ENCODE measurements around the gene ATP2B3.
A peak's percentile ranks its signal among the peaks of the same experiment; 100 is the strongest.

The ATP2B3 gene

DNA sequence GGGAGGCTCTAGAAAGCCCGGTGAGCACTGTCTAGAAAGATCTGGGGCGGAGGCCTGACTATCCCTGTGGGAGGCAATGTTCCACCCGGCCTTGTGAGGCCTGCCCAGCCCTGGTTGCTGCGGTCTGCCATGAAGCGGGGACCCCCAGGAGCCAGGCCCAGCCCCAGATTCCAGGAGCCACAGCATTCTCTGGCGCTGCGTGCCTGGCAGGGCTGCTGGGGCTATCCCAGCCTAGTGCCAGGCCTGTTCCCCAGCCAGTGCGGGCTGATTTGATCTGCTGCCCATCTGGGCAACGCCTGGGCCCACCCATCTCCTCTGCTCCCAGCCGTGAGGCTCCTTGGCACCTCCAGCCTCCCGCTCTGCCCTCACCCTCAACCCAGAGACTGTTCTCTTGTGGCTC is 19.6 kb downstream of the ATP2B3 start:
- no peak for DNase-seq
- ATAC-seq: no peak

DNA sequence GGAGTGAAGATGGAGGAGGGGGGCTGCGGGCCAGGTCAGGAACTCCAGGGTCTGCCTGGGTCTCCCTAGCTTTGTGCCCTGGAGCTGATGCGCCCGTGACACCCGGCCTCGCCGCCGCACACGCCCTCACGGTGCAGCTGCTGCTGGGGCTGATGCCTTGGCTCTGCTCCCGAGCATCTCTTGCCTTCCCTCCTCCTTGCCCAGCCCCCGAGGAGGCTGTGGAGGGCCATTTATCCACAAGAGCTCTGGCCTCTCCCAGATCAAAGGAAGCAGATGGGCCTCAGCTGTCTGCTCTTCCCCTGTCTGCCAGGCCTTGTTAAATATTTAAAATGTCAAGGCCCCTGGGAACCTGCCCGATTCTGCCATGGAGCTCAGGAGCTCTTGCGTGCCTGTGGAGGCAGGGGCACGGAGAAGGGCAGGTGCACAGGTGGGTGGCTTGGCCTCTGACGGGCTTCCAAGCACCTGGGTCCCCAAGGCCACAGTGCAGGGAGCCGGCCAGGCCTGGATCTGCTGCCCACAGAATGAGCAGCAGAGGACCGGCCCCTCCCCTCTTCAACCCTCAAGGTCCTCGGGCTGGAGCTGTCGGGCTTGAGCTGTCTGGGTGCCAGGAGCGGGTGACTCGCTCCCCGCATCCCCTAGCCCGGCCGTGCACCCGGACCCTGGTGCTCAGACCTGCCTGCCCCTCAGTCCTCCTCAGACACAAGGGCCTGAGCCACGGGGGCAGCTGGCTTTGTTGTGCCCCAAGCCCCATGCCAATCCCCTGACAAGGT is 20.3 kb downstream of the ATP2B3 start:
- DNase-seq (no peak), ATAC-seq (no peak)

DNA sequence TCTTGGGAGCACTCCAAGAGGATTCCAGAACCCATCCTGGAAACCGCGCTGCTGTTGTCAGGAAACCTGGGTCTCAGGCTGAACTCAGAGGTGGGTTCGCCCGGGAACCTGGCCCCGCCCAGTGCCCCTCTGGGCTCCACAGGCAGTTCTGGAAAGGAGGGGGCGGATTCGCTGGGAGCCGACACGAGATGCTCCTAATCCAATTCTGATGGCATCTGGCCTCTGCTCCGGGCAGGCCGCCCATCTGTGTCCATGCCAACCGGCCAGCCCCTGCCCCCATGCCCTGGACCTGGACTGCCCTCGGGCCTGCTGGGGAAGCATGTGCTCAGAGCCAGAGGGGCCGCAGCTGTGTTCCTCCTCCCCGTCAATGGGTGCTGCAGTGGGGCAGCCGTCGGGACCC is 21.0 kb downstream of the ATP2B3 start:
- DNase-seq (no peak), ATAC-seq (no peak)

DNA sequence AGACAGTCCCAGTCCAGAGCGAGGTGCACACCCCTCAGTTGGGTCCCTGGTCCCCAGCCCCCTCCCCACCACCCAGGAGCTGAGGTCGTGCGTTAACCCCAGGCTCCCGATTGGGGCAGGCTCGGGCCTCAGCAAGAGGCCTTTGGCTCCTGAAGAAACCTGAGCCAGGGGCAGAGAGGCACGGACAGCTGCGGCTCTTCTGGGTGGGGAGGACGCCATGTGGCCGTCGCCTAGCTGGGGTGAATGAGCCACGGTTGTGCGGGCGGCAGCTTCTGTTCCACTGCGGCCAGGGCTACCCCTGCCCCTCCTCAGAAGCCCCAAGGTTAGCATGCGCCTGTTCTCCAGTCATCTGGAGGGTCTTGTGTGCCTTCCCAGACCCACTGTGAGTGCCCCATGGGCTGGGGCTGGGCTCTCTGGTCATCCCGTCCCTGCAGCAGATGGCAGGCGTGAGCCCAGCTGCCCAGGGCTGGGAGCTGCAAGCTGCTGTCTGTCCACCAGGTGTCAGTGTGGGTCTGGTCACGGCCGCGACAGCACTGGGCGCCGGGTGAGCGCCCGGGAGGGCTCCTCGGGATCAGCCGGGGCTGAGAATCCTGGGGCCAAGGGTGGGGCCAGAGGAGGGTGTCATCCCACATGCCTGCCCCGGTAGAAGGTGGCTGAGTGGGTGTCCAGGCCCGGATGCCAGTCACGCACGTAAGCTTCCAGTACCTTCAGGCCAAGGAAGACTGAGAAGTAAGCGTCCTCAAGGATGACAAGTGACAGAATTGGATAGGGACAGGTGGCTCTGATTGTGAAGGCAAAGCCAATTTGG is 21.9 kb downstream of the ATP2B3 start:
- peak; percentile 66 for DNase-seq
- peak; percentile 75 for ATAC-seq

DNA sequence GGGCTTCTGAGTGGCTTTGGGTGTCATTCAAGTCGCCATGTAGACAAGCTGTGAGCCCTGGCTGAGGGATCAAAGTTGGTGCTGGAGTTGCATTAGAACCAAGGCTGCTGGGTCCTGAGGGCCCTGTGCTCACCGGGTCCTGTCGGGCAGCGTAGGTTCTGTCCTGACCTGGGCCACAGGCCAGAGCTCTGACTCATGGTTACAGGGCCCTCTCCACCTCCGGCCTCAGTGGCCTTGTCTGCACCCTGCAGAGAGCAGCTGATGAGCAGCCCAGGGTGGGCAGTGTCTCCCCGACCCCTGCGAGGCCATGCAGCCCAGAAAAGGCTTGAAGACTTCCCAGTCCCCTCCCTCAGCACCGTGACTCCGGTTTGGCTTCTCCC is 22.5 kb downstream of the ATP2B3 start:
- no peak for DNase-seq
- ATAC-seq: no peak

DNA sequence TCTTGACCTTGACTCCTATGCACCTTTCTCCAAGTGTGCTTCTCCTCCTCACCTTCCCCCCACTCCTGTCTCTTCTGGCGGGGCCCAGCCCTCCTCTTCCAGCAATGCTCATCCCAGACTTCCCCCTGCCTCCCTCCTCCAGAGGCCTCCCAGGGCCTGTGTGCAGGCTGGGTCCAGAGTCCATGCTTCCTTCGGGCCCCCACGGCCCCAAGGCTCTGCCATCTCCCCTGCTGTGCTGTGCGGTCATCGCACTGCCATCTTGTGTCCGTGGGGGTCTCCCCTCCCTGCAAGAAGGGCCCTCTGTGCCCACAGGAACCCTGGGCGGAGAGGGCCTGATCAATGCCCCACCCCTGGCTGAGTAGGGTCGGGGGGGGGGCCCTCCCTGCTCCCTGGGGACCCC is 27.3 kb downstream of the ATP2B3 start:
- ATAC-seq: no peak
- DNase-seq: no peak

DNA sequence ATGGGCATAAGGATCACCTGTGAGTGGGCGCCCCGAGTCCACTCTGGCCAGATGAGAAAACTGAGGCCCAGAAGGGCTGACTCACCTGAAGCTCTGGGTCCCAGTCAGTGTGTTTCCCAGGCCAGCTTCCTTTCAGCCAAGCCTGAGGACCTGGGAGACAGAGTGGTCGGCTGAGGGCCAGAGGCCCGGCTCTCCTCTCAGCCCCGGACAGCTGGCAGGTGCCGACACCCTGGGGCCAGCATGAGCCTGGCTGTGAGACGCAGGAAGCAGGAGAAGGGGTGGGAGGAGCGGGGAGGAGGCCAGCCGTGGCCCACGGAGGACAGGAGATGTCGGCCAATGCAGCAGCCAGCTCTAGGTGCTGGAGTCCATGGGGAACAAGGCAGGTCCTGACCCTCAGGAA is 28.9 kb downstream of the ATP2B3 start:
- no peak for DNase-seq
- no peak for ATAC-seq

DNA sequence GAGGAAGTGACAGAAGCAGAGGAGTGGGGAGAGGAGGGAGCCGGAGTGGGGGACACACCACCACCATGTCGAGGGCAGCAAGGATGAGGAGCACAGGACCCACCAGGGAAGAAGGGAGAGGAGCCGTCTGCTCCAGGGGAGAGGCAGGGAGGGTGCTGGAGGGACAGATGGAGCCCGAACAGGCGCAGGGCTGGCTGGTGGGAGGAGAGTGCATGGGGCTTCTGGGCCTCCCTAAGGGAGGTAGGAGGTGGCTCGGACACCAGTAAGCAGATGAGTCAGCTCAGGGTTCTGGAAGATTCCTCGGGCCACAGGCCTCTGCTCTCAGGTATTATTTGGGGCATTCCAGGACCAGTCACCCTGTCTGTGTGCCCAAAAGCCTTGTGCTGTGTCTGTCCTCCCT is 29.8 kb downstream of the ATP2B3 start:
- DNase-seq: no peak
- no peak for ATAC-seq

DNA sequence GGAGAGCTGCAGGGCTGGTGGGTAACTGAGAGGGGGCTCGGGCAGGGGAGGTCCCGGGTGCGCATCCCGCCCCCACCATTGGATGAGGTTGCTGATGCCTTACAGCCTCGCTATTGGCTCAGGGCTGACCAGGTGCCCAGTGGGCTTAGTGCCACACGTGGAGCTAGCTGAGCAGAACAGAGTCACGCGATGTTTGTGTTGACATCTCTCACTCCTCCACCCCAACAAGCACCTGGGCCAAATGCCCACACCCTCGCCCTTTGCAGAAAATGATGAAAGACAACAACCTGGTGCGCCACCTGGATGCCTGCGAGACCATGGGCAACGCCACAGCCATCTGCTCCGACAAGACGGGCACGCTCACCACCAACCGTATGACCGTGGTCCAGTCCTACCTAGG is 31.8 kb downstream of the ATP2B3 start:
- ATAC-seq: no peak
- no peak for DNase-seq

DNA sequence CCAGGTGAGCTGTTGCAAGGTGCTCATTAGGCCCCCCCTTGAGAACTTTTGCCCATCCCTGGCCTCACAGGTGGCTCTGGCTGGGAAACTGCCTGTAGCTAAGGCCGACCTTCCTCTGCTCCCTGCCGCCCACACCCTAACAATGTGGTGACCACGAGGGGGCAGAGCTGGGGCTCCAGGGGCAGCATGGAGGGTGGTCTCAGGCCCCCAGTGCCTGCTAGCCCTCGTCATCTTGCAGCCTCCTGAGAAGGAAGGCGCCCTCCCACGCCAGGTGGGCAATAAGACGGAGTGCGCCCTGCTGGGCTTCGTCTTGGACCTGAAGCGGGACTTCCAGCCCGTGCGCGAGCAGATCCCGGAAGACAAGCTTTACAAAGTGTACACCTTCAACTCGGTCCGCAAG is 32.4 kb downstream of the ATP2B3 start:
- DNase-seq (no peak), ATAC-seq (no peak)

DNA sequence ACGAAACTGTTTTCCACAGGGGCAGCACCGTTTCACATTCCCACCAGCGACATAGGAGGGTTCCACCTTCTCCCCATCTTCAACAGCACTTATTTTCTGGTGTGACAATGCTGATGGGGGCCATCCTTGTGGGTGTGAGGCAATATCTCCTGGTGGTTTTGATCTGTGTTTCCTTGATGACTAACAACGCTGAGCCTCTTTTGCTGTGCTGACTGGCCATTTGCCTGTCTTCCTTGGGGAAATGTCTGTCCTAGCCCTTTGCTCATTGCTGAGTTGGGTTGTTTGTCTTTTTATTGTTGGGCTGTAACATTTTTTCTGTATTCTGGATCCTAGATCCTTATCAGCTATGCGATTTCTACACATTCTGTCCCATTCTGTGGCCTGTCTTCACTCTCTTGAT is 33.7 kb downstream of the ATP2B3 start:
- ATAC-seq: no peak

DNA sequence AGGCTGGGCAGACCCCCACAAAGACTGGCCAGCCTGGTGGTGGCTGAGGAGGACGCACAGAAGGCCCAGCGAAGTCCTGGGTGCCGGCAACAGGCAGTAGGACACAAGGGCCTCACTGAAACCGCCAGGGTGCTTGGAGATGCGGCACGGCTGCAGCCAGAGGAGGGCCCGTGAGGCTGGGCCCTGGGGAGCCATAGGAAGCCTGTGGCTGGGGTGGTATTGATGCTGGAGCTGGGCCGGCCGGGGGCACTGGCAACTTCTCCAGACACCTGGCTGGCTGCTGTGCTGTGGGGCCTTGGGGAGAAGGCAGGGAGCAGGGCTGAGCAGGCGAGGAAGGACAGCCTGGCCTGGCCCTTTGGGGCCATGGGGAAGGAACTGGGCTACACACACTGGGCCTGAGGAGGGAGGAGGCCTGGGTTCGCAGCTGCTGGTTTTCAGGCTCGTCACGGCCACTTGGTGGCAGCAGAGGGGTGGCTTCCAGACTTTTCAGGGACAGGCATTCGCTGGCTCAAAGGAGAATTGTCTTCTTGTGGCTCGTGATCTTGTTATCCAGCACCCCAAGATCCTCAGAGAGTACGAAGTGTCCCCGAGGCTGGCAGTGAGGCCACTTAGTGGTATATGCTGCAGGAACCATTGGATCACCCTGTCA is 37.2 kb downstream of the ATP2B3 start:
- peak; percentile 54 for DNase-seq
- peak; percentile 70 for ATAC-seq

More for the DNA sequence above, 33.7 kb downstream of the ATP2B3 start:
- no peak for DNase-seq

DNA sequence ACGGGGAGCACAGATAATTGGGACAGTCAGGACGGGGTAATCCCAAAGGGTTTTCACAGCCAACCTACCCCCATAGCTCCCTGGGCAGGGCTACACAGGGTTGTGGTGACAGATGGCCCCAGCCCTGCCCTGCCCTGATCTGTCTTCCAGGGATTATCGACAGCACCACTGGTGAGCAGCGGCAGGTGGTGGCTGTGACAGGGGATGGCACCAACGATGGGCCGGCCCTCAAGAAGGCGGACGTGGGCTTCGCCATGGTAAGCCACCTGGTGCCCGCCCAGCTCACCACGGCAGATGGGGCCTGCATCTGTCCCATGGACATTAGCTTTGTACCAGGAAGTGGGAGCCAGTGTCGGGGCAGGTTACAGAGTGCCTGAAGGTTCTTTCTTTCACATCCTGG is 39.3 kb downstream of the ATP2B3 start:
- no peak for DNase-seq
- no peak for ATAC-seq

DNA sequence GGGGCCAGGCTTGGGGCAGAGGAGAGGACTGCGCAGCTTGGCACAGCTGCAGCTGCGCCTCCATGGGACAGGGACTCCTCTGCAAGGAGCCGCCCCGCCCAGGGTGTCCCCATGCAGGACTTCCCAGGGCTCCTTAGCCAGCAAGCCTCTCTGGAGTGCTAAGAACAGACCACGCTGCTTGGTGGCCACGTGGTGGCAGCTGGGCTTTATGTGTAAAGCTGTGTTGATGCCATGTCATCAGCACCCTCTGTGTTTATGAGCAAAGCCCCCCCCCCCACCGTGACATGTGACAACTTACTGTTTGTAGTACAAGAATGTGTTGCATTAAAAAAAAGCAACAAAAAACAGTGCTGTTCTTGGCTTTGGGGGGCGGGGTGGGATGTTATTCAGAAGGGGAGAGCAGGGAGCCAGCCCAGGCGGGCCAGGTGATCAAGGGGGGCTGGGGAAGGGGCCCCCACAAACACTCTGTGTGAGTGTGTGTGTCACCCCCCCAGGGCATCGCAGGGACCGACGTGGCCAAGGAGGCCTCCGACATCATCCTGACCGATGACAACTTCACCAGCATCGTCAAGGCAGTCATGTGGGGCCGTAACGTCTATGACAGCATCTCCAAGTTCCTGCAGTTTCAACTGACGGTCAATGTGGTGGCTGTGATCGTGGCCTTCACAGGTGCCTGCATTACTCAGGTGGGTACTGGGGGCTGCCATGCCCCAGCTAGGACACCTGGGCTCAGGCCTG is 40.3 kb downstream of the ATP2B3 start:
- DNase-seq (no peak), ATAC-seq (no peak)

DNA sequence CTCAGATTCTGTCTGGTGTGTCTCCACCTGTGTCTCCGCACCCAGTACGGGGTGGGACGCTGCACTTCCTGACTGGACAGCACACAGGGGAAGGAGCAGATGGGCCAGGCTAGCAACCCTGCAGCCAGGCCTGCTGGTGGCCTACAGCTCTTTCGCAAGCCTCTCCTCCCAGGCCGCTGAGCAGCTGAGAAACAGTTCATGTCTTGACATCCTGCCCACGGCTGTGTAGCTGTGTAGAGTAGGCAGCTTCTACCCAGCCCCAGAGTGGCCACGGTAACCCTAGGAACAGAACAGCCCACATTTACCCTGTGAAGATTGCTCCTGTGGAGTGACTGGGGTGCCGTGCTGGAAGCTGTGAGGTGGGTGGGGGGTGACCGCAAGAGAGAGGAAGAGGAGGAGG is 42.6 kb downstream of the ATP2B3 start:
- DNase-seq (no peak), ATAC-seq (peak; percentile 3)

DNA sequence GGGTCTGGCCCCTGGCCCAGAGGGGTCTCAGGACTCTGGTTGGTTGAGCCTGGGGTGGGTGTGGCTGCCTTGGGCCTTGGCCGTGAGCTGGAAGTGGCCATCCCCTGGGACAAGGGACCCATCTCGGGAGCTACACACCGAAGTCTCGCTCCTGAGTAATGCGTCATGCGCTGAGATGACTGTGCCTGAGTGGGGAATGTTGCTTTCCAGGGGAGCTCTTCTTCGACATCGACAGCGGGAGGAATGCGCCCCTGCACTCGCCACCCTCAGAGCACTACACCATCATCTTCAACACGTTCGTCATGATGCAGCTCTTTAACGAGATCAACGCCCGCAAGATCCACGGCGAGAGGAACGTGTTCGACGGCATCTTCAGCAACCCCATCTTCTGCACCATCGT is 43.0 kb downstream of the ATP2B3 start:
- DNase-seq (no peak), ATAC-seq (no peak)

DNA sequence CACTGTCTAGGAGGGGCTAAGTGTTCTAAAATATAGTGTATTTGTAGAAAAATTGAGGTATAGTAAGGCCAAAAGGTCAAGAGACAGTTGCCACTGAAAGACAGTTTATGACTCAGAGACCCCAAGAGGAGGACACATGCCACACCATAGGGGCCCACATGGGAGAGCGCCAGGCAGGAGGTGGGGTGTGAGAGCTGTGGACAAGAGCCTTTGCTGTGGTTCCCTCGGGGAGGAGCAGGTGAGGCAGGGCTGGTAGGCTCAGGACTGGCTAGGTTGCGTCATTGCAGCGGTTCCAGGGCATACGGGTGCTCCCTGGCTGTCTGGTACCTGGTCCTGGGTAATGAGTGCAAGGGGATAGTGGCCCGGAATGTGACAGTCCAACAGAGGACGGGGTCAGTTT is 43.9 kb downstream of the ATP2B3 start:
- ATAC-seq: no peak

DNA sequence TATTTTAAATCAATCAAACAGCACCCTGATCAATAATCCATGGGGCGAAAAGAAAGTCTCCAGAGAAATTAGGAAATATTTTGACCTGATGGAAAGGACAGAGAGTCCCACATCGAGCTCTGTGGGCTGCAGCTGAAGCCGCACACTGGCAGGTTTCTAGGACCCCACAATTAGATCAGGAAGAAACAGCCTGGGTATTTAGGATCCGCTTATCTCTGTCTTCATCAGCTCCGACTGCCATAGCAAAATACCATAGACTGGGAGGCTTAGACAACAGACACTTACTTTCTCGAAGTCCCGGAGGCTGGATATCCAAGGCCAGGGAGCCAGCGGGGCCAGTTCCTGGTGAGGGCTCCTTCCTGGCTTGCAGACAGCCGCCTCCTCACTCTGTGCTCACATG is 45.1 kb downstream of the ATP2B3 start:
- DNase-seq (no peak), ATAC-seq (no peak)

More for the DNA sequence above, 43.9 kb downstream of the ATP2B3 start:
- no peak for DNase-seq

DNA sequence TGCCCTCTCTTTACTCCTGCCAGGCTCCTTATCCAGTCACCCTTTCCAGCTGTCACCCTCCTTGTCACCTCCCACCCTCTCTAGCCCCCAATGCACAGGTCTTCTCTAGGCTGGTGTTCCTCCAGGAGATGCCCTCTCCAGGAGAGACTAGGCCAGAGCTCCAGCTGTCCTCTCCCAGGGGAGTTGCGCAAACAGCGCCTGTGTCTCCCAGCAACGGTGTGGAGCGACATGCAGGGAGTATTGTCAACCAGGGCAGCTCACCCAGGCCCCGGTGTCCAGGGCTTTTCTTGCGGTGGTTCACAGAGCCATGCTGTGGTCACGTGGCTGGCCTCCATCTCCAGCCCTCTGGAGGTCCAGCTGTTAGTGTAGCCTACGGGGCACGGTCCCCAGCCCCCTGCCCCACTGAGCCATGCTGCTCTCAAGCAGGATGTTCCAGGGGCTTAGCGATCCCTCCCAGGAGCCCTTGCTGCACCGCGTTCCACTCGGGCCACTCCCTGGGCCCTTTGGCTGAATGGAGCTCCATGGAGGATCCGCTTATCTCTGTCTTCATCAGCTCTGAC is 46.7 kb downstream of the ATP2B3 start:
- no peak for DNase-seq
- no peak for ATAC-seq

DNA sequence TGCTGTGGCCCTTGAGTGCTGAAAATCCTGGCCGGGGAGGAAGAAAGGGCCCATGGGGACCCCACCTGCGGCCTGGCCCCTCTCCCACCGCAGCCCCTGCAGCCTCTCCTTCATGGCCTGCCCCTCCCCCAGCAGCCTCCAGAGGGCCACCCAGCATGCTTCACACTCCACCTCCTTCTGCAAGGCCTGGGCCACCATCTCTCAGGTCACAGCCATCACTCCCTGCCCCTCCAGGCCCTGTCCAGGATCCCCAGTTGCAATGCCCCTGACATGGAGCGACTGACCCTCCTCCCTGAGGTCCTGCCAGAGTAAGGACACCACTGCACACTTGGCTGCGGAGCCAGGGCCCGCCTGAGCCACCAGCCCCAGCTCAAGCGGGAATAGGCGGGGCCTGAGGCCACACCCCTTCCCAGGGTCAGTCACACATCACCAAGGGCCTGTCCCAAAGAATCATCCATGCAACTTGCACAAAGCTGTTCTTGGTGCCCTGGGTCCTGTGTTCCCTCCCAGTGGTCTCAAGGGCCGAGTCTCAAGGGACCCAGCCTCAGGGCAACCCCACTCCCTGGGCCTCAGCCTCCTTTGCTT is 48.6 kb downstream of the ATP2B3 start:
- DNase-seq (no peak), ATAC-seq (no peak)

DNA sequence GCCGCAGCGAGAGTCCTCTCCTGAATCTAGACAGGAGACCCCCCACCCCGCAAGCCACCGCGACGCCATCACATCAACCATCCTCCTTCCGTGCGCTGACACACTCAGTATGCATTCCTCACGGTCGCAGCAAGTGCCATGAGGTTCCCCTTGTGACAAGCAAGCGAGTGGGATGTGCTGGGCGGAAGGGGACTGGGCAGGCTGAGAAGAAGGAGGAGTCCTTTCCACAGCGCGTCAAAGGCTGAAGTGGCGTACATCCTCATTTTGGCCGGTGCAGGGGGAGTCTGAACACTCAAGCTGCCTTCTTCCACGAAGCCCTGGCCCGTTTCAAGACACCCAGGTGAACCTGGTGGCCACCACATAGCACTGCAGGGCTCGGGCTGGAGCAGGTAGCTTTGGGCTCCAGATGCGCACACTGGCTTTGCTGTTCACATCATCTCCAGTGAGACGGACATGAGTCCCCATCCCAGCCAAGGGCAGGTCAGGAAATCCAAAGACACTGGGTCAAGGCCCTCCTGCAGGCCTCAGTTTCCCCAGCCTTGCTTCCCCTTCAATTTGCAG is 51.1 kb downstream of the ATP2B3 start:
- no peak for ATAC-seq
- DNase-seq: no peak

DNA sequence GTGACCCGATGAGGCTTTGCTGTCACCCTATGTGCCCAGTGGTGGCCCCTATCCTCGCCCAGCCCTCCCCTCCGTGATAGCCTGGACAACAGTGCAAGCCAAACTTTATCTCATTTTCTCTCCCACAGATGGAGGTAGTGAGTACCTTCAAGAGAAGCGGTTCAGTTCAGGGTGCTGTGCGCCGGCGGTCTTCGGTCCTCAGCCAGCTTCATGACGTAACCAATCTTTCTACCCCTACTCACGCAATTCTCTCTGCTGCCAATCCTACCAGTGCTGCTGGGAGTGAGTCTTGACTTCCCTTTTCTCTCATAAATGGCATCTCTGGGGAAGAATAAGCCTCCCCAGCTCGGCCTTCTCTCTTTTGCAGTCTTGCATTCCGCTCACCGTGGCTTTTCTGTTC is 52.0 kb downstream of the ATP2B3 start:
- DNase-seq (no peak), ATAC-seq (no peak)

Data from stimulated activated naive CD8-positive, alpha-beta T cell treated with anti-CD3 and anti-CD28 coated beads, Interleukin-15, Interleukin-2, amounts not matched to agents 100 U/mL and 50 U/mL, for 24 hours (primary cell).